HG03097 (cell line): ENCODE results near the gene KCNB1.

Source experiments
- ATAC-seq: cut with Tn5 transposase; IDR thresholded peaks from one replicate; pipeline ENCODE4 v1.9.1; 2021; ENCODE audit not compliant: unreplicated experiment, low FRiP score

Gene KCNB1

GRCh38 chr20:49394264-49394663, 88.2 kb downstream of the KCNB1 start:
- no peak for ATAC-seq

GRCh38 chr20:49393803-49394202, 88.7 kb downstream of the KCNB1 start:
- ATAC-seq, result no peak

- ATAC-seq, result no peak
Observed at GRCh38 chr20:49392745-49393144, 89.7 kb downstream of the KCNB1 start.

- no peak for ATAC-seq
Observed at GRCh38 chr20:49391404-49392245, 90.8 kb downstream of the KCNB1 start.

GRCh38 chr20:49389854-49390253, 92.6 kb downstream of the KCNB1 start:
- no peak for ATAC-seq

- no peak for ATAC-seq
Observed at GRCh38 chr20:49388744-49389143, 93.7 kb downstream of the KCNB1 start.

GRCh38 chr20:49387581-49387939, 94.9 kb downstream of the KCNB1 start:
- no peak for ATAC-seq

GRCh38 chr20:49386848-49387580, 95.5 kb downstream of the KCNB1 start:
- no peak for ATAC-seq

GRCh38 chr20:49385465-49385864, 97.0 kb downstream of the KCNB1 start:
- ATAC-seq, result no peak

GRCh38 chr20:49384437-49385434, 97.7 kb downstream of the KCNB1 start:
- no peak for ATAC-seq

- no peak for ATAC-seq
Observed at GRCh38 chr20:49381558-49382493, 100.6 kb downstream of the KCNB1 start.

- no peak for ATAC-seq
Observed at GRCh38 chr20:49380337-49380780, 102.1 kb downstream of the KCNB1 start.

GRCh38 chr20:49379338-49379737, 103.1 kb downstream of the KCNB1 start:
- ATAC-seq, result no peak

- ATAC-seq, result no peak
Observed at GRCh38 chr20:49377326-49377725, 105.1 kb downstream of the KCNB1 start.

GRCh38 chr20:49375170-49375569, 107.3 kb downstream of the KCNB1 start:
- ATAC-seq, result no peak

- ATAC-seq, result no peak
Observed at GRCh38 chr20:49372095-49372734, 110.3 kb downstream of the KCNB1 start.

- no peak for ATAC-seq
Observed at GRCh38 chr20:49368596-49368995, 113.9 kb downstream of the KCNB1 start.

GRCh38 chr20:49367113-49367512, 115.4 kb downstream of the KCNB1 start:
- no peak for ATAC-seq

GRCh38 chr20:49366687-49367086, 115.8 kb downstream of the KCNB1 start:
- no peak for ATAC-seq
